Activated naive CD4-positive, alpha-beta T cell (primary cell): ENCODE data around the gene ZDHHC11.
"Not testable (repeated sequence)": the region's sequence is repeated elsewhere in the genome, so short reads cannot be mapped to it uniquely, and the experiment has no call there.

ENCODE experiments used
- DNase-seq, 4 experiments: peaks; one replicate each; lab custom pipeline; 2025; lab: John Stamatoyannopoulos, UW

The ZDHHC11 gene

GRCh38 chr5:843926-844325, 6.9 kb downstream of the ZDHHC11 start:
- not testable (repeated sequence) for DNase-seq

GRCh38 chr5:843371-843770, 7.4 kb downstream of the ZDHHC11 start:
- DNase-seq, result not testable (repeated sequence)

- DNase-seq, result not testable (repeated sequence)
Observed at GRCh38 chr5:842402-843221, 8.2 kb downstream of the ZDHHC11 start.

GRCh38 chr5:841531-842401, 9.0 kb downstream of the ZDHHC11 start:
- DNase-seq, result not testable (repeated sequence)

GRCh38 chr5:840974-841435, 9.8 kb downstream of the ZDHHC11 start:
- DNase-seq, result not testable (repeated sequence)

- DNase-seq, result not testable (repeated sequence)
Observed at GRCh38 chr5:840118-840973, 10.4 kb downstream of the ZDHHC11 start.

- not testable (repeated sequence) for DNase-seq
Observed at GRCh38 chr5:838431-838851, 12.3 kb downstream of the ZDHHC11 start.

GRCh38 chr5:837621-838121, 13.1 kb downstream of the ZDHHC11 start:
- DNase-seq, result not testable (repeated sequence)

GRCh38 chr5:835933-836612, 14.7 kb downstream of the ZDHHC11 start:
- DNase-seq, result not testable (repeated sequence)

- DNase-seq, result not testable (repeated sequence)
Observed at GRCh38 chr5:834013-834412, 16.8 kb downstream of the ZDHHC11 start.

- not testable (repeated sequence) for DNase-seq
Observed at GRCh38 chr5:828194-828593, 22.6 kb downstream of the ZDHHC11 start.

GRCh38 chr5:825544-825943, 25.2 kb downstream of the ZDHHC11 start:
- DNase-seq, result not testable (repeated sequence)

- no peak for DNase-seq
Observed at GRCh38 chr5:821504-821903, 29.3 kb downstream of the ZDHHC11 start.

GRCh38 chr5:820245-820644, 30.5 kb downstream of the ZDHHC11 start:
- no peak for DNase-seq

GRCh38 chr5:819078-819477, 31.7 kb downstream of the ZDHHC11 start:
- DNase-seq, result no peak

- no peak for DNase-seq
Observed at GRCh38 chr5:816176-816575, 34.6 kb downstream of the ZDHHC11 start.

GRCh38 chr5:815449-815848, 35.3 kb downstream of the ZDHHC11 start:
- no peak for DNase-seq

- not testable (repeated sequence) for DNase-seq
Observed at GRCh38 chr5:813575-813974, 37.2 kb downstream of the ZDHHC11 start.

GRCh38 chr5:811384-811783, 39.4 kb downstream of the ZDHHC11 start:
- not testable (repeated sequence) for DNase-seq

- DNase-seq, result not testable (repeated sequence)
Observed at GRCh38 chr5:807719-808514, 42.9 kb downstream of the ZDHHC11 start.
